Parathyroid adenoma (tissue), 2 donors: ENCODE measurements around the gene DUS2.

Experiments used
- H2AFZ ChIP-seq: fragments of 300-600 bp; sonication (generic); one replicate; pipeline ENCODE4 v1.7.0; 2017; ENCODE audit warnings: antibody characterized with exemption, mild to moderate bottlenecking
- H3K27ac ChIP-seq: fragments of 300-600 bp; sonication (generic); one replicate; pipeline ENCODE4 v1.7.0; 2017
- H3K27me3 ChIP-seq: fragments of 300-600 bp; sonication (generic); one replicate; pipeline ENCODE4 v1.7.0; 2017; ENCODE audit warnings: low read length; ENCODE audit not compliant: control insufficient read depth, insufficient read depth
- H3K36me3 ChIP-seq: fragments of 300-600 bp; sonication (generic); one replicate; pipeline ENCODE4 v1.7.0; 2017; ENCODE audit warnings: low read length; ENCODE audit not compliant: control insufficient read depth, insufficient read depth
- H3K4me1 ChIP-seq: fragments of 300-600 bp; sonication (generic); one replicate; pipeline ENCODE4 v1.7.0; 2017; ENCODE audit warnings: control low read depth
- H3K4me2 ChIP-seq: fragments of 300-600 bp; sonication (generic); one replicate; pipeline ENCODE4 v1.7.0; 2017; ENCODE audit warnings: low read length
- H3K4me3 ChIP-seq: fragments of 300-600 bp; sonication (generic); one replicate; pipeline ENCODE4 v1.7.0; 2017; ENCODE audit warnings: low read depth, low read length
- H3K79me2 ChIP-seq: fragments of 300-600 bp; sonication (generic); one replicate; pipeline ENCODE4 v1.7.0; 2017; ENCODE audit warnings: control low read depth
- H3K9ac ChIP-seq: fragments of 300-600 bp; sonication (generic); one replicate; pipeline ENCODE4 v1.7.0; 2017; ENCODE audit warnings: mild to moderate bottlenecking
- H3K9me3 ChIP-seq: fragments of 300-600 bp; sonication (generic); one replicate; pipeline ENCODE4 v1.7.0; 2017; ENCODE audit warnings: low read length; ENCODE audit not compliant: control insufficient read depth
- CTCF ChIP-seq: fragments of 300-600 bp; sonication (generic); IDR thresholded peaks from one replicate; pipeline ENCODE4 v1.7.0; 2017; ENCODE audit warnings: antibody characterized with exemption, mild to moderate bottlenecking
- donor health status: primary hyperparathyroidism.

The DUS2 gene

GRCh38 chr16:68078701-68079375 is 55.8 kb downstream of the DUS2 start:
- Histone ChIP-seq H3K27ac (peak overlapping the region; percentile 97), H3K36me3 (no peaks in the 10 kb centered on the region), H3K4me1 (peaks cover 71% of the 10 kb centered on the region)

GRCh38 chr16:68079376-68079625 is 56.2 kb downstream of the DUS2 start:
- Histone ChIP-seq H3K4me2 (no peak overlapping the region), H3K9ac (no peak overlapping the region), H3K27ac (peak overlapping the region; percentile 97), H3K9me3 (no peaks in the 10 kb centered on the region), H3K79me2 (no peaks in the 10 kb centered on the region), H3K4me3 (no peak overlapping the region), H2AFZ (peak overlapping the region; percentile 72), H3K27me3 (no peaks in the 10 kb centered on the region), H3K4me1 (peaks cover 76% of the 10 kb centered on the region), H3K36me3 (no peaks in the 10 kb centered on the region)
- TF ChIP-seq CTCF, result no peak

More at GRCh38 chr16:68078701-68079375, 55.8 kb downstream of the DUS2 start:
- no peaks in the 10 kb centered on the region for H3K9me3 ChIP-seq
- no peak for TF ChIP-seq CTCF
- H3K4me2 ChIP-seq, result no peak overlapping the region
- peak overlapping the region; percentile 72 for H2AFZ ChIP-seq
- H3K4me3 ChIP-seq, result no peak overlapping the region
- no peak overlapping the region for H3K9ac ChIP-seq
- H3K27me3 ChIP-seq, result no peaks in the 10 kb centered on the region
- no peaks in the 10 kb centered on the region for H3K79me2 ChIP-seq

- peak overlapping the region; percentile 13 for H3K4me2 ChIP-seq
- H3K9ac ChIP-seq, result no peak overlapping the region
- peak overlapping the region; percentile 72 for H2AFZ ChIP-seq
- H3K36me3 ChIP-seq, result no peaks in the 10 kb centered on the region
- no peaks in the 10 kb centered on the region for H3K9me3 ChIP-seq
- H3K27ac ChIP-seq, result peak overlapping the region; percentile 97
- peak overlapping the region; percentile 7 for H3K4me3 ChIP-seq
- no peaks in the 10 kb centered on the region for H3K79me2 ChIP-seq
- H3K4me1 ChIP-seq, result peaks cover 75% of the 10 kb centered on the region
- no peaks in the 10 kb centered on the region for H3K27me3 ChIP-seq
- no peak for TF ChIP-seq CTCF
Measured at GRCh38 chr16:68079626-68080344, 56.7 kb downstream of the DUS2 start.

GRCh38 chr16:68081861-68082628 is 59.0 kb downstream of the DUS2 start:
- H3K27ac ChIP-seq, result peak overlapping the region; percentile 97
- H3K9me3 ChIP-seq, result no peaks in the 10 kb centered on the region
- no peaks in the 10 kb centered on the region for H3K27me3 ChIP-seq
- no peak overlapping the region for H3K4me3 ChIP-seq
- H3K36me3 ChIP-seq, result no peaks in the 10 kb centered on the region
- no peak for TF ChIP-seq CTCF
- peaks cover 64% of the 10 kb centered on the region for H3K4me1 ChIP-seq
- peak overlapping the region; percentile 52 for H3K4me2 ChIP-seq
- no peaks in the 10 kb centered on the region for H3K79me2 ChIP-seq
- peak overlapping the region; percentile 10 for H2AFZ ChIP-seq
- H3K9ac ChIP-seq, result no peak overlapping the region
